GM12878 (cell line): ENCODE measurements around the gene CACNA1I. TPM values are rescaled to one million over a fixed set of nuclear protein-coding genes. Genes with fewer than 3 reads are reported as not detected.

Experiments
- ATAC-seq: fragments of 200-7000 bp; cut with Tn5 transposase; 3 replicates; pipeline ENCODE4 v1.9.1; 2020; ENCODE audit warnings: mild to moderate bottlenecking, moderate library complexity
- BruUV-seq: library from RNA; stranded (reverse); fragments of 400-500 nt; replicated peaks from 2 replicates; lab custom pipeline; 2021; lab: Mats Ljungman, UMichigan
- CTCF ChIA-PET: fragments of 300-600 bp; sonication (Branson Sonifier 250); formaldehyde crosslinking; extraction: SDS; loops from one replicate; lab custom pipeline; 2021; ENCODE audit warnings: inconsistent platforms; lab: Yijun Ruan, JAX
- POLR2A ChIA-PET: fragments of 350-600 bp; formaldehyde crosslinking; extraction: SDS; loops from one replicate; lab custom pipeline; 2021; ENCODE audit warnings: inconsistent platforms; lab: Charles Lee
- RAD21 ChIA-PET: fragments of 300-600 bp; sonication (Branson Sonifier 250); formaldehyde crosslinking; loops from one replicate; lab custom pipeline; 2023; ENCODE audit warnings: antibody characterized with exemption; ENCODE audit not compliant: unreplicated experiment; lab: Charles Lee
- SMC1A ChIA-PET: fragments of 300-600 bp; sonication (Branson Sonifier 250); formaldehyde crosslinking; loops from one replicate; lab custom pipeline; 2023; ENCODE audit not compliant: unreplicated experiment, uncharacterized antibody; lab: Charles Lee
- DNase-seq: peaks from one replicate; pipeline ENCODE4 v3.0.0-alpha.2; 2011; ENCODE audit warnings: low read depth, low spot score
- FAIRE-seq: peaks from 3 replicates; lab custom pipeline; 2011; peaks lifted over from hg19 to GRCh38; lab: Jason Lieb, UNC
- H2AFZ ChIP-seq: 2 replicates; pipeline ENCODE4 v1.6.0; 2011; ENCODE audit warnings: low read depth, low read length, control low read depth; ENCODE audit not compliant: control insufficient read depth
- H3K27ac ChIP-seq: 2 replicates; pipeline ENCODE4 v1.5.1; 2011; ENCODE audit warnings: control low read depth; ENCODE audit not compliant: control insufficient read depth, insufficient read depth
- H3K27me3 ChIP-seq, 2 experiments: replicated peaks in 1 of 2; 2 replicates each; pipeline versions ENCODE4 v1.6.0 to v1.6.1; 2011; ENCODE audit warnings: low read length in 1 of 2; ENCODE audit not compliant: control insufficient read depth in 2 of 2, insufficient read depth in 2 of 2
- H3K36me3 ChIP-seq, 2 experiments: 2 replicates each; pipeline ENCODE4 v1.5.1; 2011; ENCODE audit warnings: low read length in 1 of 2; ENCODE audit not compliant: control insufficient read depth in 2 of 2, insufficient read depth in 2 of 2
- H3K4me1 ChIP-seq: 2 replicates; pipeline ENCODE4 v1.6.1; 2011; ENCODE audit warnings: mild to moderate bottlenecking, low read length, moderate library complexity, mixed read lengths; ENCODE audit not compliant: control insufficient read depth, insufficient read depth
- H3K4me2 ChIP-seq: 2 replicates; pipeline ENCODE4 v1.6.0; 2011; ENCODE audit warnings: control low read depth; ENCODE audit not compliant: control insufficient read depth, insufficient read depth
- H3K4me3 ChIP-seq: fragments of 200-600 bp; sonication (generic); 2 replicates; pipeline ENCODE4 v1.5.1; 2016
- H3K79me2 ChIP-seq: 2 replicates; pipeline ENCODE4 v1.6.0; 2011; ENCODE audit warnings: low read length; ENCODE audit not compliant: control insufficient read depth, insufficient read depth
- H3K9ac ChIP-seq: 2 replicates; pipeline ENCODE4 v1.8.0; 2011; ENCODE audit warnings: low read length, control low read depth, mixed read lengths; ENCODE audit not compliant: control insufficient read depth, insufficient read depth
- H3K9me3 ChIP-seq: replicated peaks from 3 replicates; pipeline ENCODE4 v1.5.1; 2011; ENCODE audit warnings: mild to moderate bottlenecking, low read length; ENCODE audit not compliant: control insufficient read depth, insufficient read depth
- H4K20me1 ChIP-seq: 2 replicates; pipeline ENCODE4 v1.6.0; 2011; ENCODE audit not compliant: control insufficient read depth, insufficient read depth
- ATF2 ChIP-seq: IDR thresholded peaks from 2 replicates; pipeline ENCODE4 v1.6.1; 2012; ENCODE audit warnings: low read length, inconsistent platforms
- CEBPB ChIP-seq, 2 experiments: fragments of 150-350 bp in 1 of 2; IDR thresholded peaks; 2 replicates each; pipeline ENCODE4 v1.6.1; 2012 to 2014; ENCODE audit warnings: low read depth in 2 of 2, low read length in 2 of 2, borderline replicate concordance in 1 of 2, inconsistent platforms in 1 of 2
- EZH2 ChIP-seq: IDR thresholded peaks from 2 replicates; pipeline ENCODE4 v1.6.1; 2012; ENCODE audit warnings: low read depth, mild to moderate bottlenecking, control low read depth, inconsistent platforms, low read length, borderline replicate concordance; ENCODE audit not compliant: control insufficient read depth
- SMAD1 ChIP-seq: fragments of 450-650 bp; IDR thresholded peaks from 2 replicates; pipeline ENCODE4 v1.6.1; 2018; ENCODE audit warnings: mild to moderate bottlenecking, low read depth; ENCODE audit not compliant: partially characterized antibody
- ZNF24 ChIP-seq: fragments of 450-650 bp; IDR thresholded peaks from 2 replicates; pipeline ENCODE4 v1.6.1; 2017; ENCODE audit warnings: antibody characterized with exemption, mild to moderate bottlenecking
- WGBS: methylation state at CpG from one replicate; pipeline ENCODE4 v1.1.6; 2016; ENCODE audit warnings: low lambda C conversion rate; ENCODE audit not compliant: insufficient replicate concordance, insufficient coverage; ENCODE audit errors: missing lambda C conversion rate; 5-methylcytosine and 5-hydroxymethylcytosine counted together
- in situ Hi-C: fragments of 300-500 bp; cut with MboI; formaldehyde crosslinking; loops from 9 replicates; pipeline ENCODE4 v1.14.3; 2018; ENCODE audit warnings: mixed read lengths
- intact Hi-C: fragments of 100-400 bp; cut with micrococcal nuclease; formaldehyde crosslinking; loops from one replicate; pipeline ENCODE4 v1.14.2; 2022; ENCODE audit not compliant: unreplicated experiment
- polyA plus RNA-seq, 11 experiments: library from polyadenylated mRNA; depleted of rRNA in 4 of 11; unstranded in 6 of 11; stranded (reverse) in 5 of 11; fragments of >200 nt; fragmentation: Nextera tagmentation in 4 of 11; fragmentation: Illumina TruSeq in 1 of 11; extraction: Ambion mirVana in 4 of 11; extraction: Trizol in 1 of 11; gene quantifications; 1 replicate in 1 of 11; 2 replicates in 10 of 11; pipeline versions ENCODE4 v1.2.1 to v1.2.3, GENCODE V29; 2011 to 2016; ENCODE audit warnings: inconsistent platforms in 2 of 11, missing spikeins in 2 of 11, low read depth in 1 of 11
- total RNA-seq, 4 experiments: library from RNA; depleted of rRNA in 3 of 4; stranded (reverse); fragments of >200 nt in 3 of 4; fragmentation: Illumina TruSeq in 1 of 4; extraction: Trizol in 1 of 4; gene quantifications; 2 replicates each; pipeline versions ENCODE4 v1.2.1 to v1.2.3, GENCODE V29; 2013 to 2021

The CACNA1I gene
- total and polyA plus RNA-seq, 10 of the 15 experiments (the other 5 are each of a cell fraction or from before 2014, with no cell fraction given): 0.01 to 0.03 TPM; not detected in 8

GRCh38 chr22:39630721-39631120 lies 60.2 kb downstream of the CACNA1I start:
- intact Hi-C loops (loop anchor here (10.0 kb wide), 1 partner anchor 304 kb away; no protein-coding TSS in a partner anchor), in situ Hi-C loops (no loop called here)
- ChIA-PET POLR2A (no interaction called here), RAD21 (no interaction called here), SMC1A (no interaction called here), CTCF (no interaction called here)
- Histone ChIP-seq H2AFZ (no peak overlapping the region), H3K36me3 (no peaks in the 10 kb centered on the region), H3K4me1 (no peaks in the 10 kb centered on the region), H3K27me3 (no peaks in the 10 kb centered on the region), H3K4me3 (no peak overlapping the region), H3K9me3 (no peaks in the 10 kb centered on the region), H3K4me2 (no peak overlapping the region), H4K20me1 (no peaks in the 10 kb centered on the region; the same call in 1 of the 2 replicates), H3K79me2 (no peaks in the 10 kb centered on the region), H3K27ac (no peak overlapping the region), H3K9ac (no peak overlapping the region)
- TF ChIP-seq ZNF24: no peak
- no peak for TF ChIP-seq EZH2
- TF ChIP-seq CEBPB (IDR thresholded peaks at IDR 0.05; ENCODE audit: borderline replicate concordance in 1 of 2, low read depth in 2 of 2, low read length in 2 of 2): no peak
- TF ChIP-seq SMAD1: no peak
- no peak for TF ChIP-seq ATF2
- BruUV-seq: no TSS peak
- DNase-seq: no peak
- no peak for ATAC-seq
- 47% methylated on average over 8 of the region's 8 CpGs for WGBS
- no peak for FAIRE-seq
